CD4-positive, alpha-beta T cell treated with Interleukin-2 at 100 ng/mL for 4 hours (primary cell): ENCODE data around the gene HK1.
"Not testable (repeated sequence)": the region's sequence is repeated elsewhere in the genome, so short reads cannot be mapped to it uniquely, and the experiment has no call there.

Experiments
- DNase-seq: peaks from one replicate; pipeline ENCODE4 v3.0.0-alpha.2; 2020; ENCODE audit warnings: low spot score

HK1 gene

GRCh38 chr10:69278446-69278963 lies at the start of gene HK1:
HK1 (plus strand) TSS chr10:69278496.
- no peak for DNase-seq

DNA sequence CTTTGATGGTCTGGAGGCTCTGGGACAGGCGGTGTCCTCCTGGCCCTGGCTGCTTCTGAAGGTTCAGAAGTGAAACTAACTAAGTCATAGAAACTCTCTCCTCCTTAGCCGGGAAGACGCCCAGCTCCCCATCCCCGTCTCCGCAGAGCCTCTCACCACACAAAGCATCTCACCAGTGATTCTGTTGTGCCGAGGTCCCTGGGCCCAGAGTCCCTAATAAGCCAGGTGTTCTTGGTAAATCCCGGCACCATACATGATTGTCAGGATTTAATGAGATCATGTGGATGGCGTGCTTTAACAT lies 48.7 kb upstream of the HK1 start:
- DNase-seq = no peak

DNA sequence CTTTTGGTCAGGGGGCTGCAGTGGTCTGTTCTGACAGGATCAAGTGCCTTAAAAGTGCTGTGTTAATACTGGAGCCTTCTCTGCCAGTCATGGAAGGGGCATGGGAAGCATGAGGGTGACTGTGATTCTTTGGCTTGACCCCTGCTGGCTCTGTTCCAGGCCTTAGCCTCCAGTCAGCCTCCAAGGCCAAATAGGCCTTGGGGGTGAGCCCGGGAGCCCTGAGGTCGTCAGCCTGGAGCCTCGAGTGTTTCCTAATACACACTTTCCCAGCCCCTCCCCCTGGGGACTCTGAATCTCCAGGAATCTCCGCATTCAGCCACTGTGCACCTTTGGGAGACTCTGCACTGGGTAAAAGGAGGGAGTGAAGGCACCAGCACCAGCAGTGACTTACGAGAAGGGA lies 48.2 kb upstream of the HK1 start:
- no peak for DNase-seq

- DNase-seq = no peak
Observed at GRCh38 chr10:69232252-69232651, 46.0 kb upstream of the HK1 start.

DNA sequence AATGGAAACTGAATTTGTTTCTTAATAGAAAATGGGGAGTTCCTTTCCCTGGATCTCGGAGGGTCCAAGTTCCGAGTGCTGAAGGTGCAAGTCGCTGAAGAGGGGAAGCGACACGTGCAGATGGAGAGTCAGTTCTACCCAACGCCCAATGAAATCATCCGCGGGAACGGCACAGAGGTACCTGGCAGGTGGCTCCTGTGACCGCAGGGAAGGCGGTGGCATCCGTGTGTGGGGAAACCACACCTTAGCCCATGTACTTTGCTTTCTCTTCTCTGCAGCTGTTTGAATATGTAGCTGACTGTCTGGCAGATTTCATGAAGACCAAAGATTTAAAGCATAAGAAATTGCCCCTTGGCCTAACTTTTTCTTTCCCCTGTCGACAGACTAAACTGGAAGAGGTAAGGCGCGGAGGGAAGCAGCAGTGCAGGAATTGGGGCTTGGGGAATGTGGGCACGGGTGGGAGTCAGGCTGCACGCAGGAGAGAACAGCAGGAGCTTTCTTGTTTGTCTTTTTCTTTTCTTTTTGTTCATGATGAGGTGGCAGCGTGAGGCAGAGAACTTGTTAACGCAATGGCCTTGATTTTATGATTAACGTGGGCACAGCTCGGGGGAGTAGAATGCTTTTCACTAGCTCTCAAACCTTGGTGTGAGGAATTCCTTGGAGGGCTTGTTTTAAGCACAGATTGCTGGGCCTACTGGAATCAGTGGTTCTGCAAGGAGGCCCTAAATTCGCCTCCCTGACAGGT lies 45.4 kb upstream of the HK1 start:
- peak; percentile 64 for DNase-seq

DNA sequence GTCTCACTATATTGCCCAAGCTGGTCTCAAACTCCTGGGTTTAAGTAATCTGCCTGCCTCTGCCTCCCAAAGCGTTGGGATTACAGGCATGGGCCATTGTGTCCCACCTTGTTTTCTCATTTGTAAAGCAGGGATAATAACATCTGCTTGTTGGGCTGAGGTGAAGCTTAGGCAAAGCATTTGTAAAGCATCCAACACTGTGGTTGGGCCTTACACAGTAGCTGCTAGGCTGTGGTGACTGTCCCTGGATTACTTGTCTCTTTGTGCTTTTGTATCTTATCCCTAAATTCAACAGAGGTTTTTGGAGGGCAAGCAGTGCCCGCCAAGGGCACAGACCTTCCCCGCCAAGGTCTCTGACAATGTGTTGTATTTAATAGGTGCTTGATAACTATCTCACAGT lies 43.8 kb upstream of the HK1 start:
- no peak for DNase-seq

DNA sequence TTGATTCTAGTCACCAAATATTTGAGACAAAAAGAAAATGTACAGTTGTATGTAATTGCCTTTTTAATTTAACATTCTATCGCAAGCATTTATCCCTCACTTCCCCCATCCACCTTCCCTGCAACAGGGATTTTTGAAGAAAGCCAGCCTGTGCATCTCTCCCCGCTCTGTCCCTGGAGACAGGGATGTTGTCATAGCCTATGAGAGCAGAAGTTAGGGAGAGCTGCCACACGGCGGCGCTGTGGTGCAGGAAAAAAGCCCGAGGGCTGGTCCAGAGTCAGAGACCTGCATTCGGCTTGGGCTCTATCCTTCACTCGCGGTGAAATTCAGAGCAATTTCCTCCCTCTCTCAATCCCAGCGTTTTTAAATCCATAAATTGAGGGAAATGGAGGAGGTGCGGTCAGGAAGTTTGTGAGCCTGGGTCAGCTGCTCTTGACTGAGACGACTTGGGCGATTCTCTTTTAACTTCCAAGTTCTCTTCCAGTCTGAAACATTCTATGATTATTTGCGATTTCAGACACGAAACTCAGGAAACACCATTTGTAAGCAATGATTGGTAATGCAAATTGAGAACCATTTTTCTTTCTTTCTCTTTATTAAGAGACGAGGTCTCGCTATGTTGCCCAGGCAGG lies 40.7 kb upstream of the HK1 start:
- DNase-seq = peak; percentile 89

DNA sequence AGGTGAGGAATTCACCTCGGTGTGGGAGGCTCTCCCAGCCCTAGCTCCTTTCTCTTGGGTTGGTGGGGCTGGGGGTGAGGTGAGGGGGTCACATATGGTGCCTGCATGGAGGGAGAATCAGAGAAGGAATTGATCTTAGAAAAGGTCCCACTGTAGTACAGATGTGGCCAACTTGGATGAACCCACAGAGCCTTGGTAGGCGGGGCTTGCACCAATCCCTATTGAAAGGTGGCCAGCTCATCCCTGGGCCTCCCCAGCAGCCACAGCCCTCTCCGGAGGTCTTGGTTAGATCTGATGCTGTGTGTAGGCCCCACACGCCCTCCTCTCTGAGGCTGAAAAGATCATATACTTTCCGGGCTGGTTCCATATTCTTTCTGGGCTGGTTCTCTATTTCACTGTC lies 39.2 kb upstream of the HK1 start:
- no peak for DNase-seq

GRCh38 chr10:69239816-69240434 lies 38.4 kb upstream of the HK1 start:
- DNase-seq = no peak

DNA sequence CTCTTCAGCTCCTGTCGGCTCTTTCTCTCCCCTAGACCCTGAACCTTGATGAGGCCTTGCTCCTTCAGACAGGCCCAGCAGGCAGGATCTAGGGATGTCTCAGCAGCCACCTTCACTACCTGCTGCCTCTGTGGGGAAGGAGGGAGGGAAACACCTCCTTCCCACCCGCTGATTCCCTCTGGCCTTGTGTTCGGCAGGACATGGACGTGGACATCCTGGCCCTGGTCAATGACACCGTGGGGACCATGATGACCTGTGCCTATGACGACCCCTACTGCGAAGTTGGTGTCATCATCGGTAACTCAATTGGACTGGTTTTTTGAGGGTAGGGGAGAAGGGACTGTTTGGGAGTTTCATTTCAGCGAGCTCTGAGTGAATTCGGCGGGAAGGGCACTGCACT lies 37.8 kb upstream of the HK1 start:
- no peak for DNase-seq

DNA sequence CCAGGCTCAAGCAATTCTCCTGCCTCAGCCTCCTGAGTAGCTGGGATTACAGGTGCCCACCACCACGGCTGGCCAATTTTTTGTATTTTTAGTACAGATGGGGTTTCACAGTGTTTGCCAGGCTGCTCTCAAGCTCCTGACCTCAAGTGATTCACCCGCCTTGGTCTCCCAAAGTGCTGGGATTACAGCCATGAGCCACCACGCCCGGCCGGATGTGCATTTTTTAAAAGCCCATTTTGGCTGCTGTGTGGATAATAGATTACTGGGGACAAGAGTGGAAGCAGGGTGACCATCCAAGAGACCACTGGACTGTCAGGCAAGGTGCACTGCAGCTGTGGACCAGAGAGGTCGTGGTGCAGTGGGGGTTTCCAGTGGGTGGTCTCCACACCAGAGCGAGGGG lies 36.7 kb upstream of the HK1 start:
- no peak for DNase-seq

- no peak for DNase-seq
Observed at GRCh38 chr10:69242040-69242851, 36.0 kb upstream of the HK1 start.

GRCh38 chr10:69242852-69243212 lies 35.5 kb upstream of the HK1 start:
- DNase-seq = no peak

DNA sequence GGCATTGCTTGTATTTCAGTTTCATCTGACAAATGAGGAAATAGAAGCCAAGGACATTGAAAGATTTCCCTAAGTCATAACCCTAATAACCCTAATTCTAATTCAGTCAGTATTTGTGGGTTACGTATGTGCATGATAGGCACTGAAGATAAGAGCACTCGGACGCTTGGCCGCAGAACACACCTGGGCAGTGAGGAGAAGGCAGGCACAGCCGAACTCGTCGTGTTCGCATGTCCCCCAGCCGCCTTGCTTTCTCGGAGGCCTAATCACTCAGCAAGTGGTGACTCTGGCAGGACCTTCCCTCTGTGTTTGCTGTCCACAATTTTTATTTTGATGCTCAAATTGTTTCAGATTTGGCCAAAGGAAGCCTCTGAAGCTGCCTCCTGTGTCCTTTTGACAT lies 34.5 kb upstream of the HK1 start:
- no peak for DNase-seq

DNA sequence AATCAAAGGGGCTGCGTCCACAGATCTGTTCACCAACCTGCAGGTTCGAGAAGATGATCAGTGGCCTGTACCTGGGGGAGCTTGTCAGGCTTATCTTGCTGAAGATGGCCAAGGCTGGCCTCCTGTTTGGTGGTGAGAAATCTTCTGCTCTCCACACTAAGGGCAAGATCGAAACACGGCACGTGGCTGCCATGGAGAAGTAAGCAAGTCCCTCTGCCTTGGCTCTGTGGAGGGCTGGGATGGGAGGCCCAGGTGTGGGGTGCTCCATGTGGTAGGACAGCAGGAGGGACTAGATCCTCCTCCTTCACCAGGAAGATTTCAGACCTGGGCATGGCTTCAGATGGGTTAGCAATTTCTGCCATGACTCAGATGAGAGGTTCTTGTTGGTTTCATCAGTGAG lies 32.3 kb upstream of the HK1 start:
- DNase-seq = no peak

- no peak for DNase-seq
Observed at GRCh38 chr10:69246581-69247312, 31.5 kb upstream of the HK1 start.

- no peak for DNase-seq
Observed at GRCh38 chr10:69247313-69247710, 31.0 kb upstream of the HK1 start.

DNA sequence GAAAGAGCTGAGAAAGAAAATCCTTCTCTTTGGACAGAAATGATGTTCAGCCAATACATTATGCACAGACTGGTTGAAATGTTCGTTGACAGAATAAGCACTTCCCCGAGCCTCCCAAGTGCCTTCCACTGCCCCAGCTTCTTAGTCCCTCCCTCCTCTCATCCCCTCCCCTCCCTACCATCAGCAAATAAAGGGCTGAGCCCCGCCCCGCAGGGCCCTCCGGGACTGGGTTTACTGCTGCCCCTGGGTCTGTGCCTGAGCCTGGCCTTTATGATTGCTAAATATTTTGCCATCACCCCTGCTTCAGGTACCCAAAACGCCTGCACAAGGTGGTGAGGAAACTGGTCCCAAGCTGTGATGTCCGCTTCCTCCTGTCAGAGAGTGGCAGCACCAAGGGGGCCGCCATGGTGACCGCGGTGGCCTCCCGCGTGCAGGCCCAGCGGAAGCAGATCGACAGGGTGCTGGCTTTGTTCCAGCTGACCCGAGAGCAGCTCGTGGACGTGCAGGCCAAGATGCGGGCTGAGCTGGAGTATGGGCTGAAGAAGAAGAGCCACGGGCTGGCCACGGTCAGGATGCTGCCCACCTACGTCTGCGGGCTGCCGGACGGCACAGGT lies 30.1 kb upstream of the HK1 start:
- no peak for DNase-seq

DNA sequence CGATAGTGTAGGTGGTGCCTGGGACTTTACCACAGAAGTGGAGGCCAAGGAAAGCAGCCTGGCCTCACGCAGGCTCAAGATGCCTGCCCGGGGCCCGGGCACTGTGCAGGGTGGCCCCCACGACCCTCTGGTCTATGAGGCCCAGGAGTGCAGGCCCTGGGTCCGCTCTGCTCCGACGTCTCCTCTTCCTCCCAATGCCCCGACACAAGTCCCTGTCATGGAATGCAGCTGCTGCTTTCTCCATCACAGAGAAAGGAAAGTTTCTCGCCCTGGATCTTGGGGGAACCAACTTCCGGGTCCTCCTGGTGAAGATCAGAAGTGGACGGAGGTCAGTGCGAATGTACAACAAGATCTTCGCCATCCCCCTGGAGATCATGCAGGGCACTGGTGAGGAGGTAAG lies 28.3 kb upstream of the HK1 start:
- no peak for DNase-seq

DNA sequence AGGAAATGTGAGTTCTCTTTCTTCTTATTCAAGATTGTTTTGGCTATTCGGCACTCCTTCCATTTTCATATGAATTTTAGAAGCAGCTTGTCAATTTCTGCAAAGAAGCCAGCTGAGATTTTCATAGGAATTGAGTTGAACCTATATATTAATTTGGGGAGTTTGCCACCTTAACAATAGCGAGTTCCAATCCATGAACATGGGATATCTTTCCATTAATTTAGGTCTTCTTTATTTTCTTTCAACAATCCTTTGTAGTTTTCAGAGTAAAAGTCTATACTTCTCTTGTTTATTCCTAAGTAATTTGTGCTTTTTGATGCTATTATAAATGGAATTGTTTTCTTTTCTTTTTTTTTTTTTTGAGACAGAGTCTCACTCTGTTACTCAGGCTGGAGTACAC lies 26.9 kb upstream of the HK1 start:
- not testable (repeated sequence) for DNase-seq

DNA sequence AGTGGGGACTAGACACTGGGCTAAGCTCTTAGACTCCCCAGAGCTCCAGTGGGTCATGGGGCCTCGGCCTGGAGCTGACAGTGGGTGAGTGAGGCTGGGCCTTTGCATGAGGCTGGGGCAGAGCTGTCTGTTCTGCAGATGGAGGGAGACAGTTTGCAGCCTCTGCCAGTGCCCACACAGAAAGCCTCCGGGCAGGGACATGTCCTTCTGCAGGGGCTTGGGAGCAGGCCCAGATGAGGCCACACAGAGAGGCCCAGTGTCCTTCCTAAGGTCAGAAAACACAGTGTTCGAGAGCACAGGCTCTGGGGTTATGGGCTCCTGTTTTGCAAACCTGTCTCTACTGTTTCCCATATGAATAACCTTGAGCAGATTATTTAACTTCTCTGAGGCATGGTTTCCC lies 25.1 kb upstream of the HK1 start:
- no peak for DNase-seq

GRCh38 chr10:69254877-69255276 lies 23.4 kb upstream of the HK1 start:
- no peak for DNase-seq
